Measurements from ENCODE around the gene LRRC41.
"Not testable (repeated sequence)": the region's sequence is repeated elsewhere in the genome, so short reads cannot be mapped to it uniquely, and the experiment has no call there.

The LRRC41 gene

DNA sequence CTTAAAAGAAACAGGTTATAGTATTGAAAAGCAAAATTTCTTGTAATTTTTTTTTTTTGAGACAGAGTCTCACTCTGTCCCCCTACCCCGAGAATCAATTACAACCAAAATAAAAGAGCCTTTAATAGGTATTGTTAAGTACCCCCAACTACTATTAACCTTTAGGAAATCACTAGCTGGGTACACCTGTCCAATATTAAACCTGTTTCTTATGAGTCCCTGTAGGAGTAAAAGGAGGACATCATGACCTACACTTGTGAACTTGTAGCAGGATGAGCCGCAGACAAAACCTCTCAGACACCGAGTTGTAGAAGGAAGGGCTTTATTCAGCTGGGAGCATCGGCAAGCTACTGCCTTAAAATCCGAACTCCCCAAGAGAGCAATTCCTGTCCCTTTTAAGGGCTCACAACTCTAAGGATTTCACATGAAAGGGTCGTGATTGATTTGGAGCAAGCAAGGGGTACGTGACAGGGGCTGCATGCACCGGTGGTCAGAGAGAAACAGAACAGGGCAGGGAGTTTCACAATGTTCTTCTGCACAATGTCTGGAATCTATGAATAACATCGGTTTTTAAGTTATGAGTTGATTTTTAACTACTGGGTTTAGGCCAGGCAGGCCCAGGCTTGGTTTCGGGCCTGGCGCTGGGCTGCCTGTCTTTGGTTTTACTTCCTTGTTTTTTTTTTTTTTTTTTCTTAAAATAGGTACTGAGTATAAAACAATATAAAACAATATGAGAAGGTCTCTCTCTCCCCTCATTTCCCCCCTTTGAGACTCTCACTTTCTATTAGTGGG lies 22.1 kb upstream of the LRRC41 start:
- intact Hi-C loops (cut with DNase I; ENCODE audit: low total_unique reads); H3K36me3 ChIP-seq: not testable (repeated sequence)
- peak in 1 of 2 donors; percentile 7 for DNase-seq

DNA sequence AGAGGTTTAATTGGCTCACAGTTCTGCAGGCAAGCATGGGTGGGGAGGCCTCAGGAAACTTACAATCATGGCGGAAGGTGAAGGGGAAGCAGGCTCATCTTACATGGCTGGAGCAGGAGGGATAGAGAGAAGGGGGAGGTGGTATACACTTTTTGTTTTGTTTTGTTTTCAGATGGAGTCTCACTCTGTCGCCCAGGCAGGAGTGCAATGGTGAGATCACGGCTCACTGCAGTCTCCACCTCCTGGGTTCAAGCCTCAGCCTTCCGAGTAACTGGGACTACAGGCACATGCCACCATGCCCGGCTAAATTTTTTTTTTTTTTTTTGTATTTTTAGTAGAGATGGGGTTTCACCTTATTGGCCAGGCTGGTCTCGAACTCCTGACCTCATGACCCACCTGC lies 18.8 kb upstream of the LRRC41 start:
- DNase-seq; intact Hi-C loops (cut with DNase I; ENCODE audit: low total_unique reads): not testable (repeated sequence)

More for the DNA sequence above, 22.1 kb upstream of the LRRC41 start:
- H3K27me3 ChIP-seq, H3K4me1 ChIP-seq, H3K4me3 ChIP-seq, H3K27ac ChIP-seq, H3K9me3 ChIP-seq: not testable (repeated sequence)

GRCh38 chr1:46319960-46320914 lies 16.8 kb upstream of the LRRC41 start:
- H3K9me3 ChIP-seq; DNase-seq; H3K4me3 ChIP-seq; H3K27me3 ChIP-seq; H3K27ac ChIP-seq; intact Hi-C loops (cut with DNase I; ENCODE audit: low total_unique reads): not testable (repeated sequence)
- Histone ChIP-seq H3K4me1 (peaks cover 0 to 11% (median 3%) of the 10 kb centered on the region in 4 donors), H3K36me3 (peaks cover 16 to 29% (median 19%) of the 10 kb centered on the region in 3 donors)

More for the DNA sequence above, 18.8 kb upstream of the LRRC41 start:
- H3K27ac ChIP-seq, H3K4me1 ChIP-seq, H3K4me3 ChIP-seq, H3K9me3 ChIP-seq, H3K27me3 ChIP-seq: not testable (repeated sequence)
- peaks cover 4 to 12% (median 9%) of the 10 kb centered on the region in 3 donors for H3K36me3 ChIP-seq

GRCh38 chr1:46319301-46319700 lies 15.9 kb upstream of the LRRC41 start:
- intact Hi-C loops (cut with DNase I; ENCODE audit: low total_unique reads): not testable (repeated sequence)

GRCh38 chr1:46317323-46317722 lies 13.9 kb upstream of the LRRC41 start:
- Histone ChIP-seq H3K4me3 (no peak overlapping the region), H3K36me3 (peaks cover 41 to 52% (median 42%) of the 10 kb centered on the region in 3 donors), H3K4me1 (peaks cover 0 to 13% (median 3%) of the 10 kb centered on the region in 4 donors), H3K27ac (no peak overlapping the region), H3K9me3 (no peaks in the 10 kb centered on the region), H3K27me3 (no peaks in the 10 kb centered on the region)
- DNase-seq: no peak
- intact Hi-C loops (cut with DNase I; ENCODE audit: low total_unique reads): no loop called here
- TF ChIP-seq CTCF (IDR thresholded peaks at IDR 0.05): no peak

More at GRCh38 chr1:46319301-46319700, 15.9 kb upstream of the LRRC41 start:
- H3K27ac ChIP-seq, H3K4me3 ChIP-seq, H3K27me3 ChIP-seq, H3K9me3 ChIP-seq, DNase-seq: not testable (repeated sequence)
- H3K36me3 ChIP-seq: peaks cover 22 to 32% (median 22%) of the 10 kb centered on the region in 3 donors
- H3K4me1 ChIP-seq: peaks cover 0 to 13% (median 3%) of the 10 kb centered on the region in 4 donors

DNA sequence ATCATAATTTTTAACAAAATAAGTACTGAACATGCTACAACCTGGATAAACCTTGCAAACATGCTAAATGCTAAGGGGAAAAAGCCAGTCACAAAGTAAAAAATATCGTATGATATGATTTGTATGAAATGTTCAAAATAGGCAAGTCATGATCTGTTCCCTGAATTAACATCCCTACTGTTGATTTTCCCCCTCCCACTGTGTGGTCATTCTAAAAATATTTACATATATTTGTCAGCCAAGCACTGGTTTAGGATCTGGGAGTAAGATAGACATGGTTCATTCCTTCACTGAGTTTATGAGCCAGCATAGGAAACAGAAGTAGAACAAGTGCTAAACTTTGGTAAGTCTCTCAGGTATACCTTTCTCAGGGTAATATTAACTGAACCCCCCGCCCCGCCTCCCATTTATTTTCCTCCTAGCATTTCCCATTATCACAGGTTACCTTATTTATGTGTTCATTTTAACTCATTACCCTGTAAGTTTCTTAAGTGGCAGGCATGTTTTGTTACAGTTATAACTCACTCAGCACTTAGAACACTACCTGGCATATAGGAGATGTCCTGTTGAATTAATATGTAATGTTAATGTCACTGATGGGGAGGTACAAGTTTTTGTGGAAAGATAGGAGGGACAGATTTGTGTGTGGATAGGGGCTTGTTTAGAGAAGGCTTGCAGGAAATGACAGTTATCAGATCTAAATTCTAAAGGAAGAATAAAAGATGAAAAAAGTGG lies 12.4 kb upstream of the LRRC41 start:
- DNase-seq: no peak
- peaks cover 0 to 13% (median 3%) of the 10 kb centered on the region in 4 donors for H3K4me1 ChIP-seq

More for the DNA sequence above, 12.4 kb upstream of the LRRC41 start:
- intact Hi-C loops (cut with DNase I; ENCODE audit: low total_unique reads): no loop called here
- Histone ChIP-seq H3K27ac (peak overlapping the region; percentile 2 to 17), H3K36me3 (peaks cover 56 to 67% (median 57%) of the 10 kb centered on the region in 3 donors), H3K27me3 (no peaks in the 10 kb centered on the region), H3K4me3 (no peak overlapping the region), H3K9me3 (no peaks in the 10 kb centered on the region)
- no peak for TF ChIP-seq CTCF (IDR thresholded peaks at IDR 0.05)

Data from tibial artery (tissue), 4 donors.